Measurements from ENCODE around the gene KIF11. TPM values are rescaled to one million over a fixed set of nuclear protein-coding genes. Genes with fewer than 3 reads are reported as not detected.

The KIF11 gene
- total RNA-seq, 4 donors from 2014 or later: 2.6 to 4.4 (median 3.6) TPM

DNA sequence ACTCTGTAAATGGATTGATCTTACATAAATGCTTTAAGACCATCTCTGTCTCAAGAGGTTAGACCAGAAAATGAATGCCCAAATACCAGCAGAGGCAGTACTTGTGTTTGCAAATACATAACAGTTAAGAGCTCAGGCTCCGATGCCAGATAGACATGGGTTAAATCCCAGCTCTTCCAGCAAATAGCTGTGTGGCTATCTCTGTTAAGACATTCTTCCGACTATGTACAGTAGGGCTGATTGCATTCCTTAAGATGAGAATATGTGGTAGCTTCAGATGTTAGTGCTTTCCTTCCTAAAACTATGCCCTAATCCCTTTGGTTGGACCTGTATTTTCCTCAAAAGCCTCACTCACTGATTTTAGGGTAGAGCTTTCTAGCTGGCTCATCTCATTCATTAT lies 21.3 kb upstream of the KIF11 start:
- no peak for TF ChIP-seq POLR2A (IDR thresholded peaks at IDR 0.05)
- TF ChIP-seq, protein P1, sequence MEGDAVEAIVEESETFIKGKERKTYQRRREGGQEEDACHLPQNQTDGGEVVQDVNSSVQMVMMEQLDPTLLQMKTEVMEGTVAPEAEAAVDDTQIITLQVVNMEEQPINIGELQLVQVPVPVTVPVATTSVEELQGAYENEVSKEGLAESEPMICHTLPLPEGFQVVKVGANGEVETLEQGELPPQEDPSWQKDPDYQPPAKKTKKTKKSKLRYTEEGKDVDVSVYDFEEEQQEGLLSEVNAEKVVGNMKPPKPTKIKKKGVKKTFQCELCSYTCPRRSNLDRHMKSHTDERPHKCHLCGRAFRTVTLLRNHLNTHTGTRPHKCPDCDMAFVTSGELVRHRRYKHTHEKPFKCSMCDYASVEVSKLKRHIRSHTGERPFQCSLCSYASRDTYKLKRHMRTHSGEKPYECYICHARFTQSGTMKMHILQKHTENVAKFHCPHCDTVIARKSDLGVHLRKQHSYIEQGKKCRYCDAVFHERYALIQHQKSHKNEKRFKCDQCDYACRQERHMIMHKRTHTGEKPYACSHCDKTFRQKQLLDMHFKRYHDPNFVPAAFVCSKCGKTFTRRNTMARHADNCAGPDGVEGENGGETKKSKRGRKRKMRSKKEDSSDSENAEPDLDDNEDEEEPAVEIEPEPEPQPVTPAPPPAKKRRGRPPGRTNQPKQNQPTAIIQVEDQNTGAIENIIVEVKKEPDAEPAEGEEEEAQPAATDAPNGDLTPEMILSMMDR (IDR thresholded peaks at IDR 0.05): no peak
- intact Hi-C loops (cut with DNase I; ENCODE audit: low total_unique reads): loop anchor here (5.0 to 10.0 kb wide), 2 partner anchors 54 to 487 kb away; no protein-coding TSS in a partner anchor
- WGBS, 2 donors: 67 to 79% methylated on average over 2 of the region's 2 CpGs
- no peak for DNase-seq (ENCODE audit: low spot score in 2 of 2)
- no peak overlapping the region for H3K4me3 ChIP-seq (ENCODE audit: low read depth, poor library complexity, severe bottlenecking)

DNA sequence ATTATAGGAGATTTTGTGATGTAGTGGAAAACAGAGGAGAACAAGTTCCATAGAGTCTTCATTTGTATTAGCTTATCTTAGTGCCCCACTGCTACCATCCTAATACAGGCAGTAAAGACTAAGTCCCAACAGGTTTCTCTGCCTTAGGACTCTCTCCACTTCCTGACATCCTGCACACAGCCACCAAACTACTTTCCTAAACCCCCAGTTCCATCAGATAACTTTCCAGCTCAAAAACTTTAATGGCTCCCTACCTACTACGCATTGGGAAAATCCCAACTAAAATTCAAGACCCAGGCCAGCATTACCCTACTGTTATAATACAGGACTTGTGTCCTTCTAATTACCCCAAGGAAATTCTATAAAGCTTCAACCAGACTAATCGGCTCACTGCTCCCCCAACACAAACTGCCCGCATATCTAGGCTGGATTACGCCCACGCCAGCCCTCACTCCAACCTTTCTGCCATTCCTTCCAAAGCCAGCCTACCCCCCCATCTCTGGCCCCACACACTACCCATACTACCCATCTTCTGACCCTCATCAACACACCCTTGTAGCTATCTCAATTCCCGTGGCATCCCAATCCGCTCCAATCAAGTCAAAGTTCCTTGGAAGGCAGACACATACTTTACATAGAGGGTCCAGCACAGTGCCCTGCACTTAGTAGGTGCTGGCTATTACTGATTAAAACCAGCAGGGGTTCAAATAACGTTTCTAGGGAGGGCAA lies 20.4 kb upstream of the KIF11 start:
- WGBS, 2 donors: 65% methylated on average over 8 of the region's 8 CpGs
- intact Hi-C loops (cut with DNase I; ENCODE audit: low total_unique reads): loop anchor here (5.0 to 10.0 kb wide), 2 partner anchors 55 to 488 kb away; no protein-coding TSS in a partner anchor
- TF ChIP-seq, protein P1 (IDR thresholded peaks at IDR 0.05): no peak
- TF ChIP-seq POLR2A (IDR thresholded peaks at IDR 0.05): no peak
- no peak for DNase-seq (ENCODE audit: low spot score in 2 of 2)
- H3K4me3 ChIP-seq (ENCODE audit: low read depth, poor library complexity, severe bottlenecking): peak overlapping the region; percentile 84

DNA sequence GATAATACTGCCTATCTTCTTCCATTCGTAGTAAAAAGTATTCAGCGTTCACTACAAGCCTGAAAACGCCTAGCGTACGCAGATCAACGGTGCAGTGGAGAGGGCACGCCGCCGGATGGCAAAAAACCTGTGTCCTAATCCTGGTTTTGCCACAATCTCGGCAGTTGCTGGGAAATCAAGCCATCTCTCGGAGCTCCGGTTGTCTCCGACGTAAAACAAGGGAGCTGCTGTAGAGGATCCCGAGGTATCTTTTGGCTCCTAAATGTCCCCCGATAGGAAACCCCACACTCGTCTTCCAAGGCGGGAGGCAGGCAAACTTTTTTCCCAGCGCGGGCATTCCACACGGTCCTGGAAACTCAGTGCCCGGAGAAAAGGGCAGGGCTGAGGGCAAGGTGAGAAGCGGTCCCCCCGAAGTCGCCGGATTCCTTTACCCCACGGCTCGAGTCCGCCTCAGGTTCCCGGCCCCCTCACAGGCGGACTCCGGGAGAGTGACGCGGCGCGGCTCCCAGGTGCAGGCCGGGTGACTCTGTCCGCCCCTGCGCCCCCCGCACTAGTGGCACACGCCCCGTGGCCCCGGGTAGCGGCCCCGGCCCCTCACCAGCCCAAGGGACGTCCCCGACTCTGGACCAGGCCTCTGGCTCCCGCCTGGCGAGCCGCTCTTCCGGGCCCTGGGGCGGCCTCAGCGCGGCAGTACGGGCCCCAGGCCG lies 19.7 kb upstream of the KIF11 start:
- peak in 1 of 2 donors; percentile 85 for DNase-seq (ENCODE audit: low spot score in 2 of 2)
- peak overlapping the region; percentile 84 for H3K4me3 ChIP-seq (ENCODE audit: low read depth, poor library complexity, severe bottlenecking)
- TF ChIP-seq, protein P1 (IDR thresholded peaks at IDR 0.05): no peak
- no peak for TF ChIP-seq POLR2A (IDR thresholded peaks at IDR 0.05)
- WGBS, 2 donors: 0 to 1% methylated on average over 26 to 29 of the region's 56 CpGs
- intact Hi-C loops (cut with DNase I; ENCODE audit: low total_unique reads): loop anchor here (5.0 to 10.0 kb wide), 2 partner anchors 56 to 488 kb away; no protein-coding TSS in a partner anchor

DNA sequence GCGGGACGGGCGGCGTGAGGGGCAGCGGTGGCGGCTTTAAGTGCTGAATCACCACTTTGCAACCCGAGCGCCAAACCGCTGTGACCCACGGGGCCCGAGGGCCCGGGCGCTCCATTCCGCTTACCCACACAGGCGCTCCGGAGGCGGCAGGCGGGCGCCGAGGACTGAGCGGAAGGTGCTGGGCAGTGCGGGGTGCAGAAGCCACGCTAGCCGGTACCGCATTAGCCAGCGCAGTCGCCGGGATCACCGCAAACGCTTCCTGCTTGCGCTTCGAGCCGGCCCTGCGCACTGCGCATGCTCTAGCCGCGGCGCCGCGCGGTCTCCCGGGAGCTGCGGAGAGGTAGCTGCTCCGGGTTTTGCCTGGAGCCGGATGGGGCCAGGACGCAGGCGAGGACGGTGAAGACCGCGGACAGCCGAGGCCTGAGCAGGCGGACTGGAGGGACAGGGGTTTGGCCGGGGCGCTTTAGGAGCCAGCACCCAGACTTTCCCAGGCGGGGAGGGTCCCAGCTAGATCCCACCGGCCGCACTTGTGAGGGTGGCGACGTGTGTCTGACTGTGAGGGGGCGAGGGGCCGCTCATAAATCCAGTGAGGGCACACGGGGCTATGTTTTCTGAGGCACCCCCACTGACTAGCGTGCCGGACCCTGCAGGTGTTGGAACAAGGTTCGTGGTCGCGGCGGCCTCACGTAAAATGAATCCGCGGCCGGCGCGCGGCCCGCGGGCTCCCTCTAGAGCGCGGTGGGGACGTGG lies 19.0 kb upstream of the KIF11 start, which contains the start of gene IDE:
Gene IDE, minus strand, starts transcription at position 296 of the 750 bp plus-strand sequence. Its CDS starts 74 bp downstream, at position 222.
- peak; percentile 69 to 96 for DNase-seq (ENCODE audit: low spot score in 2 of 2)
- WGBS, 2 donors: 1 to 2% methylated on average over 30 to 38 of the region's 80 CpGs
- intact Hi-C loops (cut with DNase I; ENCODE audit: low total_unique reads): loop anchor here (5.0 to 10.0 kb wide), 2 partner anchors 57 to 489 kb away; no protein-coding TSS in a partner anchor
- H3K4me3 ChIP-seq (ENCODE audit: low read depth, poor library complexity, severe bottlenecking): peak within 1 kb of the TSS; percentile 84
- TF ChIP-seq, protein P1 (IDR thresholded peaks at IDR 0.05): peak in 1 of 3 donors; percentile 45
- TF ChIP-seq POLR2A (IDR thresholded peaks at IDR 0.05): no peak

DNA sequence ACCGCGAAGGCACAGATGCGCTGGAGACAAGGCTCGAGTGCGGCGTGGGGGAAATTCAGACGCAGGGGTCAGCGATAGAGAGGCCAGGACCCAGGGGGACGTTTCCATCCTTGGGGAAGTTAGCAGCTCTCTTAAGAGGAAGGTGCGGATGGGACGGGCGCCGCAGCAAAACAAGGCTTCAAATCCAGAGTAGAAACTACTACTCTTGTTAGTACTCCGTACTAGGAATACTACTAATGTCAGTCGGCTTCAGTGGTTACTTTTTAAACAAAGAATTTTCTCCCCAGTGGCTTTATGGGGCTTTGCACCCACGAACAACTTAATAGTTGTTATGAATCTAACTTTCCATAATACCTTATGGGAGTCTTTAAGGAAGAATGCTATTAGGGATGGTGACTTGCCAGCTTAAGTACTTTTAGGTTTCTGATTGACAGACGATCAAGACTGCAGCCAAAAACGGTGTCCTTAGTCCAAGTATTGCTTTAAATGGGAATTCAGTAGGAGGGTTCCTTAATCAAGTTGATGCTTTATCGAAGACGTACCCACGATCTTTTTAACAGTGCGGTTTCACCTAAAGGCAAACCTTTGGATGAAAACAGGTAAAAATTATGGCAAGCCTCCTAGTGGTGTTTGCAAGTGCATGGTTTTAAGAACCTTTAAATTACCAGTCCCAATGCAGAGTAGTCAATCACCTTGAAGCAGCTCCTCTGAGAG lies 18.2 kb upstream of the KIF11 start:
- H3K4me3 ChIP-seq (ENCODE audit: low read depth, poor library complexity, severe bottlenecking): peak overlapping the region; percentile 84
- TF ChIP-seq POLR2A (IDR thresholded peaks at IDR 0.05): no peak
- TF ChIP-seq, protein P1 (IDR thresholded peaks at IDR 0.05): no peak
- intact Hi-C loops (cut with DNase I; ENCODE audit: low total_unique reads): loop anchor here (5.0 to 10.0 kb wide), 2 partner anchors 57 to 490 kb away; no protein-coding TSS in a partner anchor
- WGBS, 2 donors: 5% methylated on average over 22 of the region's 22 CpGs
- no peak for DNase-seq (ENCODE audit: low spot score in 2 of 2)
